Brain microvascular endothelial cell (primary cell): ENCODE results near the gene CASTOR1.

Experiments used
- DNase-seq: peaks from one replicate; pipeline ENCODE4 v3.0.0-alpha.2; 2020
- H3K27ac ChIP-seq: fragments of 250-450 bp; sonication (Bioruptor Pico); 2 replicates; pipeline ENCODE4 v1.5.1; 2020; ENCODE audit warnings: mild to moderate bottlenecking, moderate library complexity
- H3K27me3 ChIP-seq: fragments of 250-450 bp; sonication (Bioruptor Pico); replicated peaks from 2 replicates; pipeline ENCODE4 v1.5.1; 2020; ENCODE audit warnings: mild to moderate bottlenecking
- H3K36me3 ChIP-seq: fragments of 250-450 bp; sonication (Bioruptor Pico); replicated peaks from 2 replicates; pipeline ENCODE4 v1.5.1; 2020; ENCODE audit warnings: mild to moderate bottlenecking
- H3K4me3 ChIP-seq: 2 replicates; pipeline ENCODE4 v1.5.1; 2011; ENCODE audit warnings: low read depth, mild to moderate bottlenecking, control low read depth, low read length, moderate library complexity
- in situ Hi-C: cut with HindIII; loops from 2 replicates; pipeline ENCODE4 v1.10.0; 2017; ENCODE audit warnings: low sequenced_read_pairs, low pct_ligation_motif_present
- TF ChIP-seq, protein P1 (sequence below): IDR thresholded peaks from 2 replicates; pipeline ENCODE4 v1.5.1; 2011; ENCODE audit warnings: low read depth, mild to moderate bottlenecking, moderate library complexity, low read length, control low read depth, inconsistent platforms; ENCODE audit errors: missing control alignments

Gene CASTOR1

DNA sequence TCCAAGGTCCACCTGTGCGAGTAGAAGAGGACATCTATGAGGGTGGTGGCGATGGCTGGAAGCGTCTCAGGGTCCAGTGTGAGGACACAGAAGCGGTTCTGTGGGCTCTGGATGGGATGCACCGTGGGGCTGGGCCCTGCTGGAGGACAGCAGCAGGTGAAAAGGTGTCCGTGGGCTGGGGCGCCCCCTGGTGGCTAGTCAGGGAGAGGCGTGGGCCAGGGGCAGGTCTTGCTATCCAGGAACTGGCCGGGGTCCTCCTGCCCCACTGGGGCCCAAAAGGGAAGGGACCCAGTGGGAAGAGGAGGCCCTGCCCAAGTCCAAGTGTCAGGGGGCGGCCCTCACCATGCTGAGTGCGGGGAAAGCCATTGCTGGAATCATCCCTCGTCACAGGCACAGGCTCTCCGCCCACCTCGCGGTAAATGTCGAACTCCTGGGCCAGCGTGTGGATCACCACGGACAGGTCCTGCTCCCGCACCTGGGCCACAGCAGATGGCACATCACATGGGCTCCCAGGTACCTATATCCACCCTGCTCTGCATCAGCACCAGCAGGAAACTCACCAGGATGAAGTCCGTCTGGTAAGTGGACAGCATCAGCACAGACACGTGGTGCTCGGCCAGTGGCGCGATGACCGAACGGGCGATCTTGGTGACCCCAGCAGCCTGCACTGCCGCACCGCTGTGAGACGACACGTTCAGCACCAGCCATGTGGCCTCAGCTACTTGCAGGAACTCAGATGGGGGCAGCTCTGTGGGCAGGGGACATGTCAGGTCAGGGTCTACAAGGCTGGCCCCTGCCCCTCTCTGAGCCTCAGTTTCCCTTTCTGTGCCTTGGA lies 2.3 kb downstream of the CASTOR1 start:
- TF ChIP-seq, protein P1, sequence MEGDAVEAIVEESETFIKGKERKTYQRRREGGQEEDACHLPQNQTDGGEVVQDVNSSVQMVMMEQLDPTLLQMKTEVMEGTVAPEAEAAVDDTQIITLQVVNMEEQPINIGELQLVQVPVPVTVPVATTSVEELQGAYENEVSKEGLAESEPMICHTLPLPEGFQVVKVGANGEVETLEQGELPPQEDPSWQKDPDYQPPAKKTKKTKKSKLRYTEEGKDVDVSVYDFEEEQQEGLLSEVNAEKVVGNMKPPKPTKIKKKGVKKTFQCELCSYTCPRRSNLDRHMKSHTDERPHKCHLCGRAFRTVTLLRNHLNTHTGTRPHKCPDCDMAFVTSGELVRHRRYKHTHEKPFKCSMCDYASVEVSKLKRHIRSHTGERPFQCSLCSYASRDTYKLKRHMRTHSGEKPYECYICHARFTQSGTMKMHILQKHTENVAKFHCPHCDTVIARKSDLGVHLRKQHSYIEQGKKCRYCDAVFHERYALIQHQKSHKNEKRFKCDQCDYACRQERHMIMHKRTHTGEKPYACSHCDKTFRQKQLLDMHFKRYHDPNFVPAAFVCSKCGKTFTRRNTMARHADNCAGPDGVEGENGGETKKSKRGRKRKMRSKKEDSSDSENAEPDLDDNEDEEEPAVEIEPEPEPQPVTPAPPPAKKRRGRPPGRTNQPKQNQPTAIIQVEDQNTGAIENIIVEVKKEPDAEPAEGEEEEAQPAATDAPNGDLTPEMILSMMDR: peak; percentile 95
- Histone ChIP-seq H3K36me3 (peaks cover 3% of the 10 kb centered on the region), H3K4me3 (no peak overlapping the region), H3K27ac (no peak overlapping the region), H3K27me3 (no peaks in the 10 kb centered on the region)
- in situ Hi-C loops: no loop called here
- DNase-seq: peak; percentile 45

DNA sequence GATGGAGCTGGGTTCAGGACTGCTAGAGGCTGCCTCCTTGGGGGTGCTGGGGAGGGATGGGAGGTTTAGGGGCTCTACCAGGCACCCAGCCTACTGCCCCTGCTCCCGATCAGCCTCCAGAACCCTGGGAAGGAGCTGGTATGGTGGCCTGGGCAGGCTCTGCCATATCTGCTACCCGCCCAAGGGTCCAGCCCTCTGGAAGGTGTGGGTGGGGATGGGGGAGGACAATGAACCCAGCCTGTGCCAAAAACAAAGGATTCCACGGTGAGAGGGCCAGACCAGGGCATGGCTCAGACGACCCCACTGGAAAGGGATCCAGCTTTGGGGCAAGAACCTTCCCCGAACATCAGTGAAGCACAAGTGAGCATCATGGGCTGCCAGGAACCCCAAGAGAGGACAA lies 3.0 kb downstream of the CASTOR1 start:
- H3K4me3 ChIP-seq: no peak overlapping the region
- TF ChIP-seq, protein P1: no peak
- no peaks in the 10 kb centered on the region for H3K27me3 ChIP-seq
- in situ Hi-C loops: no loop called here
- no peak for DNase-seq
- H3K27ac ChIP-seq: no peak overlapping the region
- H3K36me3 ChIP-seq: no peaks in the 10 kb centered on the region

DNA sequence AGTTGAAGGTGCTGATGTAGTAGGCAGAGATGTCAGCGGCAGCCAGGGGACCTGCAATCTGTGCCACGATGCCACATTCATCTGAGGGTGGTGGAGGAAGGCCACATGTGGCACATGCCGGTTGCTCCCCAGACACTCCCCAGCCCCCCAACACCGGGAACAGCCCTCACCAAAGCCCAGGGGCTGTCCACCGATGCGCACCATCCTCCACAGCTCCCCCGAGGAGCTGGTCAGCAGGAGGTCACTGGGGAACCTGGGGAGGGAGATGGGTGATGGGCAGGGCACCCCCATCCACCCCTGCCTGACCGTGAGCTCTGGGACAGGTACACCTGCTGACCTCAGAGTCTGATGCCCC lies 3.5 kb downstream of the CASTOR1 start:
- no peak for DNase-seq
- TF ChIP-seq, protein P1: no peak
- H3K4me3 ChIP-seq: no peak overlapping the region

DNA sequence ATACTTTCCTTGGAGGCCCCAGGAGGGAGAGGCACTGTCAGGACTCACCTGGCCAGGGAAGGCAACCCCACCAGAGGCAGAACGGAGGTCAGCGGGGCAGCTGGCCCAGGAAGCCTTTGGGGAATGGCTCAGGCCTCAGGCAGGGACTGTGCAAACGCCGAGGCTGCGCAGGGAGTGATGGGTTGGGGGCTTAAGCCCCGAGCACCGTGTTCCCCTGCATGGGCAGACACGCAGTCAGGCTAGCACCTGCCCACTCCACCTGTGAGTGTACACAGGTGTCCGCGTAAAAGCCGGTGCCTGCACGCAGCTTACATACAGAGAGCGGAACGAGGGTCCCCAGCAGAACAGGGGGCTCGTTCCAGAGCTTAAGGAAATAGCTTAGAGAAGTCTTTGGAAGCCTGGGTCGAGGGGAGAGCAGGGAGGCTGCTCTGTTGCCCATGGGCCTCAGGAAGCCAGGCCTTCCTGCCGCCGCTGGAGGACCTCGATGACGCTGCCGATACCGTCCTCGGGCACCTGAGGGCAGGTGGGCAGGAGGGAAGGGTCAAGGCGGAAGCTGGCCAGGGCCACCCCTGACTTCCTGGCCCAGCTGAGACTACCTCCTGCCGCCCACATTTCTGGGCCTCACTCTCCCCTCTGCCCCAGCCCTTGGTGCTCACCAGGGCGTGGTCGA lies 4.0 kb downstream of the CASTOR1 start:
- Histone ChIP-seq H3K36me3 (no peaks in the 10 kb centered on the region), H3K27ac (no peak overlapping the region), H3K27me3 (no peaks in the 10 kb centered on the region), H3K4me3 (no peak overlapping the region)
- no peak for DNase-seq
- TF ChIP-seq, protein P1: no peak
- in situ Hi-C loops: no loop called here

More for the DNA sequence above, 3.5 kb downstream of the CASTOR1 start:
- Histone ChIP-seq H3K27me3 (no peaks in the 10 kb centered on the region), H3K27ac (no peak overlapping the region), H3K36me3 (no peaks in the 10 kb centered on the region)
- in situ Hi-C loops: no loop called here

DNA sequence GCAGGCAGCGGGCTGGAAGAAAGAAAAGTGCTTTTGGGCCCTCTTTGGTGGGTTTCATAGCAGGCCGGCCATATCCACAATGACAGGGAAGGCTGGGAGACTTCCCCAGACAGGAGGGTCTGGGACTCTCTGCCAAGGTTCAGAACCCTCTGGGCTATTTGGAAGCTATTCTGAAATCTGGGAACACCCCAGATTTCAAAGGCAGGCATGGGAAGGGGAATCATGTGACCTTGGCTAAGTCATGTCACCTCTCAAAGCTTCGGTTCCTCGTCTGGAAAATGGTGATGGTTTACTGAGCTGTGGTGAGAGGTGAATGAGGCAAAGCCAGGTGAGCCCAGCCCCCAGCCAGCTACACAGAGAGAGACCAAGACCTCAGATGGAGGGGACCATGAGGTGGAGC lies 4.6 kb downstream of the CASTOR1 start:
- no peak overlapping the region for H3K27ac ChIP-seq
- H3K4me3 ChIP-seq: no peak overlapping the region
- TF ChIP-seq, protein P1: no peak
- no peaks in the 10 kb centered on the region for H3K36me3 ChIP-seq
- no peaks in the 10 kb centered on the region for H3K27me3 ChIP-seq
- in situ Hi-C loops: no loop called here
- DNase-seq: no peak
